Astrocyte of the cerebellum (primary cell): ENCODE results near the gene CDKL1.
A peak's percentile ranks its signal among the peaks of the same experiment; 100 is the strongest.

Source experiments
- DNase-seq: peaks from one replicate; pipeline ENCODE4 v3.0.0-alpha.2; 2011; ENCODE audit warnings: low read depth
- H3K4me3 ChIP-seq: 2 replicates; pipeline ENCODE4 v1.5.1; 2011; ENCODE audit warnings: mild to moderate bottlenecking, low read depth, low read length, moderate library complexity
- CTCF ChIP-seq: IDR thresholded peaks from 2 replicates; pipeline ENCODE4 v1.5.1; 2012; ENCODE audit warnings: low read length, low read depth, moderate library complexity, mild to moderate bottlenecking; ENCODE audit errors: missing control alignments
- in situ Hi-C: cut with HindIII; loops from 2 replicates; pipeline ENCODE4 v1.10.0; 2017; ENCODE audit warnings: low sequenced_read_pairs

CDKL1 gene

DNA sequence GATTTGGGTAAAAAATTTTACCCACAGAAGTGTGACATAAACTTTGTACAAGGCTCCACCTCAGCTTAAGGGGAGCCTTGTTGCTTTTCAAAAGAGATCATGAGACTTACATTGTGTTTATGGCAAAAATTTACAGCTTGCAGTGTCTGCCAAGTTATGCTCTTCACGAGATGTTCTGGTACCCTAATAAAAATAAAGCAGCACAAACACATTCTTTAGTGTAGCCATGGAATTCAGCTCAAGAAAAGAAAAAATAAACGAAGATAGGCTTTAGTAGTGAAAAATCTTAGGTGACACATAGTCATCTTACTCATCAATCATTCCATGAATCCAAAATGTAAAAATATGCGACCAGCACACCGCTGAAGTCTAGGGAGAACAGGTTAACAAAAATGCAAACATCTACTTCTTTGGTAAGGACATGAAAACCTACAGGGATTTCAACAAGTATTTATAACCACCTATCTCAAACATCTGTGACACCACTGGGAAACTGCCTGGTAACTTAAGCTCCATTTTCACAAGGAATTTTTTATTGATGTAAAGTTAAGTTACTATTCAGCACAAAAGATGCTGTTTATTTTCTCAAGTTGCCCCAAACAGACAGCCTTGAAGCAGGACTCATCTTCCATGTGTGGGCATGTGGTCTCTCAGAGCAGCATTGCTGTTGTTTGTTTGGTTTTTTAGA, 51.7 kb downstream of the CDKL1 start:
- no peak for TF ChIP-seq CTCF
- in situ Hi-C loops: no loop called here
- DNase-seq: no peak

DNA sequence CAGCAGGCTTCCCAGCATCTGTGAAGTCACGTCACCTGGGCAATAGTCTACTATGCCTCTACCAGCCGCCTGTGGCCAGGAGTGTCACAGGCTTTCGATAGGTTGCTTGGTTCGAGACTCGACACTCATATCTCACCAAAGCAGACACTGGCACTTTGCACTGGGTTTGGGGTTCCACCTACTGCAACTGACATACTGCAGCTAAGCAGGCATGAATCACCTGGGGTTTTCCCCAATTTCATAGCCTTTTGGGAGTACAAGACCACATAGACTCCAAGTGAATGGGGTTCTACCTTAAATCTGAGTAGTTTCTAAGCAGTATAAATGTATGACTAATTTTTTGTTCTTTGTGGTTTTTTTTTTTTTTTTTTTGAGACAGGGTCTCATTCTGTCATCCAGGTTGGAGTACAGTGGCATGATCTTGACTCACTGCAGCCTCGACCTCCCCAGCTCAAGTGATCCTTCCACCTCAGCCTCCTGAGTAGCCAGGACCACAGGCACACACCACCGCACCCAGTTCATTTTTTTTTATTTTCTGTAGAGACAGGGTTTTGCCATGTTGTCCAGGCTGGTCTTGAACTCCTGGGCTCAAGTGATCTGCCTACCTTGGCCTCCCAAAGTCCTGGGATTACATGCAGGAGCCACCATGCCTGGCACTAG, 52.4 kb downstream of the CDKL1 start:
- no peak for DNase-seq
- no peak for TF ChIP-seq CTCF
- H3K4me3 ChIP-seq: no peak overlapping the region
- in situ Hi-C loops: no loop called here

More for the DNA sequence above, 51.7 kb downstream of the CDKL1 start:
- H3K4me3 ChIP-seq: no peak overlapping the region

DNA sequence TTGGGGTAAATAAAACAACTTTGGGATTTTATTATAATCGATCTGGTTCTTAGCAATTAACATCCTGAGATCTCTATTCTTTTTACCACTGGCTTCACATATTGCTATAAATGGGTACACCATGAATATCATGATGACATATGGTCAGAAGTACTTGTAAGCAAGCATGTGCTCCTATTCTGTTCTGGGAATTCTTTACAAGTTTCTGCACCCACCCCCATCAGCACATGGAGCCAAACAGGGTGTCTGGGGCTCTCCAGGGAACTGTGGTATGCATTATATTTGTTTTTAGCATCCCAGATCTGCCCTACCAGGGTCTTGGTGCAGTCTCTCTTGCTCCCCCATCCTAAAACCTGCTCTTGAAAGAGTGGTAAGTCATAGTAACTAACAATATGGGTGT, 53.2 kb downstream of the CDKL1 start:
- no peak overlapping the region for H3K4me3 ChIP-seq
- TF ChIP-seq CTCF: no peak
- in situ Hi-C loops: no loop called here
- no peak for DNase-seq

DNA sequence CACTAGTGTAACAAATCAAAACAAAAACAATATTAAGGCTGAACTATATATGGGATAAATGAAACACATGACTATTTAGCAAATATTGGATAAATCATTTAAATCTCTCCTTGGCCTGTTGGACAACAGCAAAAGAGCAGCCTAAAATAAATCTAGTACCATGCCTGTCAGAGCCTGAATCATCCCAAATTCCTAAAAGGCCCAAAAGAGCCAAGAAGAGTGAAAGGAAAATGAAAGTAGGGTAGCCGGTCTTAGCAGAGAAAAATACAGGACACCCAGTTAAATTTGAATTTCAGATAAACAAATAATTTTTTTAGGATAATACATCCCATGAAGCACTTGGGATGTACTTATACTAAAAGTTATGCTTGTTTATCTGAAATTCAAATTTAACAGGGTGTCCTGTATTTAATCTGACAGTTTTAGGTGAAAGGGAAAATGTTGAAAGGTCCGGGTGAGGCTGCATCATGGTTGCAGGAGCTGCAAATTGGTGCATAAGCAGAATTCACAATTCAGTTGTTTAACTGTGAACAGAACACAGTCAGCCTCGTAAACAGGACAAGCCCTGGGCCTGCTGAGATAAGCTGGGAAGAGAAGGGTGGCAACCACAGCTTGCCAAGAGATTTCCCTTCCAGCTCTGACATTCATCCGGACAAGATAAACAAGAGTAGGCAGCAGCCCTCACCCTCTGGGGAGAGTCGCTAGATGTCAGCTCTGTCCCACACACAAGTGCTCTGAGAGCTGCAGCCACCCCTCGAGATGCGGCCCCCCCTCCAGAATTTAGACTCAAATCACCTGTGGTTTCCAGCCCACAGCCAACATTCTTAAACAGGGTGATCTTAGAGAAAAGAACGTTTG, 54.2 kb downstream of the CDKL1 start:
- peak; percentile 28 for TF ChIP-seq CTCF
- no peak overlapping the region for H3K4me3 ChIP-seq
- in situ Hi-C loops: no loop called here
- peak; percentile 61 for DNase-seq

DNA sequence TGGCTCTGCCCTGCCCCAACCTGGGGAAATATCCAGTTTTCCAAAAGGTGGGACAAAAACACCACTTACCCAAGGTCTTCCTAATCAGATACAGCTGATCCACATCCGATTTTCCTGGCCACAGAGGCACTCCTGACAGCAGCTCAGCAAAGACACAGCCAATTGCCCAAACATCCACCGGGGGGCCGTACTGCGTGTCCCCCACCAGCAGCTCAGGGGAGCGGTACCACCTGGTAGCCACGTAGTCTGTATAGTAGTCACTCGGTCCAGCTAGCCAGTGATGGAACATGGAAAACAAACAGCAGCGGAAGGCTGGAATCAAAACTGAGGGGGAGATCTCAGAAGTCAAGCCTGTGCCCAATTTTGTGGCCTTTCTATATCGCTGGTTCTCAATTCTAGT, 55.7 kb downstream of the CDKL1 start:
- in situ Hi-C loops: no loop called here
- H3K4me3 ChIP-seq: no peak overlapping the region
- no peak for DNase-seq
- TF ChIP-seq CTCF: no peak

DNA sequence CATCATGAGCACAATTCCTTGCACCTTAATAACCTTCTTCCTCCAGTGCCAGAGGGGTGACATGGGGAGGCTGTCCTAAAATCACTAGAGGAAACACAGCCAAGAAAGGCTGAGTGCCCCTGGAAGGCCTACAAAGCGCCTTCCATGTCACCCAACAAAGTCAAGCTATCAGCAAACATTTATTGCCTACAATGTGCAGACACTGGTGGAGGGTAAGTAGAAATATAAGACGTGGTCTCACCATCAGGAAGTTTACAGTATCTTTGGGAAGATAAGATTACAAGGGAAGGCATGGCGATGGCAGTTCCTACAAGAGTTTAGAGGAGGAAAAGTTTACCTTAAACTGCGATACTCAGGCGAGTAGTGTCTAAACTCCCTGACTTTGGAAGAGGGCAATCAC, 56.6 kb downstream of the CDKL1 start:
- DNase-seq: no peak
- no peak overlapping the region for H3K4me3 ChIP-seq
- no peak for TF ChIP-seq CTCF
- in situ Hi-C loops: no loop called here
